ENCODE results near the gene SHLD1.

SHLD1 gene

GRCh38 chr20:5770231-5770986 is 20.2 kb downstream of the SHLD1 start:
- TF ChIP-seq EZH2 (IDR thresholded peaks at IDR 0.05; ENCODE audit: borderline replicate concordance, low read depth, low read length, severe bottlenecking) (no peak), CTCF (IDR thresholded peaks at IDR 0.05; ENCODE audit: borderline replicate concordance, extremely low read depth, low read length, poor library complexity, severe bottlenecking) (no peak)
- ATAC-seq (ENCODE audit: insufficient read depth, low read depth) (no peak), DNase-seq (no peak)
- no peaks in the 10 kb centered on the region for H4K20me1 ChIP-seq (ENCODE audit: insufficient read depth, low read length)
- H3K9me3 ChIP-seq (ENCODE audit: insufficient read depth, low read length, severe bottlenecking): no peaks in the 10 kb centered on the region
- H3K27me3 ChIP-seq (ENCODE audit: insufficient read depth, low read length, poor library complexity): no peaks in the 10 kb centered on the region
- H2AFZ ChIP-seq (ENCODE audit: low read depth, low read length): no peak overlapping the region
- peaks cover 4% of the 10 kb centered on the region for H3K79me2 ChIP-seq (ENCODE audit: insufficient read depth, low read length)
- peak overlapping the region; percentile 21; the same call in 1 of the 2 replicates for H3K27ac ChIP-seq (ENCODE audit: low read length)
- no peak overlapping the region for H3K4me3 ChIP-seq (ENCODE audit: low read depth in 1 of 2, low read length in 2 of 2)
- peaks cover 9% of the 10 kb centered on the region; the same call in 1 of the 2 replicates for H3K4me1 ChIP-seq (ENCODE audit: insufficient read depth, low read length)
- no peak overlapping the region for H3K4me2 ChIP-seq (ENCODE audit: insufficient read depth, low read length)
- H3K36me3 ChIP-seq (ENCODE audit: insufficient read depth, low read length): peaks cover 28% of the 10 kb centered on the region
- no peak overlapping the region for H3K9ac ChIP-seq (ENCODE audit: low read depth, low read length)

- ATAC-seq (ENCODE audit: insufficient read depth, low read depth) (no peak), DNase-seq (no peak)
- Histone ChIP-seq H4K20me1 (ENCODE audit: insufficient read depth, low read length) (no peaks in the 10 kb centered on the region), H3K9me3 (ENCODE audit: insufficient read depth, low read length, severe bottlenecking) (no peaks in the 10 kb centered on the region), H3K36me3 (ENCODE audit: insufficient read depth, low read length) (peaks cover 33% of the 10 kb centered on the region), H3K79me2 (ENCODE audit: insufficient read depth, low read length) (peaks cover 4% of the 10 kb centered on the region), H3K27me3 (ENCODE audit: insufficient read depth, low read length, poor library complexity) (no peaks in the 10 kb centered on the region), H2AFZ (ENCODE audit: low read depth, low read length) (no peak overlapping the region), H3K9ac (ENCODE audit: low read depth, low read length) (no peak overlapping the region), H3K27ac (ENCODE audit: low read length) (no peak overlapping the region; the same call in 1 of the 2 replicates), H3K4me1 (ENCODE audit: insufficient read depth, low read length) (peaks cover 9% of the 10 kb centered on the region; the same call in 1 of the 2 replicates), H3K4me2 (ENCODE audit: insufficient read depth, low read length) (no peak overlapping the region), H3K4me3 (ENCODE audit: low read depth in 1 of 2, low read length in 2 of 2) (no peak overlapping the region)
- TF ChIP-seq CTCF (IDR thresholded peaks at IDR 0.05; ENCODE audit: borderline replicate concordance, extremely low read depth, low read length, poor library complexity, severe bottlenecking) (no peak), EZH2 (IDR thresholded peaks at IDR 0.05; ENCODE audit: borderline replicate concordance, low read depth, low read length, severe bottlenecking) (no peak)
Measured at GRCh38 chr20:5770987-5771318, 20.8 kb downstream of the SHLD1 start.

GRCh38 chr20:5772704-5773103 is 22.5 kb downstream of the SHLD1 start:
- no peak overlapping the region for H3K27ac ChIP-seq (ENCODE audit: low read length)
- no peaks in the 10 kb centered on the region for H4K20me1 ChIP-seq (ENCODE audit: insufficient read depth, low read length)
- H3K4me1 ChIP-seq (ENCODE audit: insufficient read depth, low read length): peaks cover 9% of the 10 kb centered on the region; the same call in 1 of the 2 replicates
- no peak overlapping the region for H2AFZ ChIP-seq (ENCODE audit: low read depth, low read length)
- H3K36me3 ChIP-seq (ENCODE audit: insufficient read depth, low read length): peaks cover 47% of the 10 kb centered on the region
- H3K27me3 ChIP-seq (ENCODE audit: insufficient read depth, low read length, poor library complexity): no peaks in the 10 kb centered on the region
- TF ChIP-seq CTCF (IDR thresholded peaks at IDR 0.05; ENCODE audit: borderline replicate concordance, extremely low read depth, low read length, poor library complexity, severe bottlenecking) (no peak), EZH2 (IDR thresholded peaks at IDR 0.05; ENCODE audit: borderline replicate concordance, low read depth, low read length, severe bottlenecking) (no peak)
- H3K4me2 ChIP-seq (ENCODE audit: insufficient read depth, low read length): no peak overlapping the region
- H3K79me2 ChIP-seq (ENCODE audit: insufficient read depth, low read length): peaks cover 4% of the 10 kb centered on the region
- ATAC-seq (ENCODE audit: insufficient read depth, low read depth) (no peak), DNase-seq (no peak)
- no peak overlapping the region for H3K9ac ChIP-seq (ENCODE audit: low read depth, low read length)
- H3K4me3 ChIP-seq (ENCODE audit: low read depth in 1 of 2, low read length in 2 of 2): no peak overlapping the region
- no peaks in the 10 kb centered on the region for H3K9me3 ChIP-seq (ENCODE audit: insufficient read depth, low read length, severe bottlenecking)

Measured in DND-41 (cell line).